ENCODE measurements around the gene STON1.

Gene STON1, protein sequence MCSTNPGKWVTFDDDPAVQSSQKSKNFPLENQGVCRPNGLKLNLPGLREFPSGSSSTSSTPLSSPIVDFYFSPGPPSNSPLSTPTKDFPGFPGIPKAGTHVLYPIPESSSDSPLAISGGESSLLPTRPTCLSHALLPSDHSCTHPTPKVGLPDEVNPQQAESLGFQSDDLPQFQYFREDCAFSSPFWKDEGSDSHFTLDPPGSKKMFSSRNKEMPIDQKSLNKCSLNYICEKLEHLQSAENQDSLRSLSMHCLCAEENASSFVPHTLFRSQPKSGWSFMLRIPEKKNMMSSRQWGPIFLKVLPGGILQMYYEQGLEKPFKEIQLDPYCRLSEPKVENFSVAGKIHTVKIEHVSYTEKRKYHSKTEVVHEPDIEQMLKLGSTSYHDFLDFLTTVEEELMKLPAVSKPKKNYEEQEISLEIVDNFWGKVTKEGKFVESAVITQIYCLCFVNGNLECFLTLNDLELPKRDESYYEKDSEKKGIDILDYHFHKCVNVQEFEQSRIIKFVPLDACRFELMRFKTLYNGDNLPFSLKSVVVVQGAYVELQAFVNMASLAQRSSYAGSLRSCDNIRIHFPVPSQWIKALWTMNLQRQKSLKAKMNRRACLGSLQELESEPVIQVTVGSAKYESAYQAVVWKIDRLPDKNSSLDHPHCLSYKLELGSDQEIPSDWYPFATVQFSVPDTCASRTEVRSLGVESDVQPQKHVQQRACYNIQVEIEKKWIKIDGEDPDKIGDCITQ

DNA sequence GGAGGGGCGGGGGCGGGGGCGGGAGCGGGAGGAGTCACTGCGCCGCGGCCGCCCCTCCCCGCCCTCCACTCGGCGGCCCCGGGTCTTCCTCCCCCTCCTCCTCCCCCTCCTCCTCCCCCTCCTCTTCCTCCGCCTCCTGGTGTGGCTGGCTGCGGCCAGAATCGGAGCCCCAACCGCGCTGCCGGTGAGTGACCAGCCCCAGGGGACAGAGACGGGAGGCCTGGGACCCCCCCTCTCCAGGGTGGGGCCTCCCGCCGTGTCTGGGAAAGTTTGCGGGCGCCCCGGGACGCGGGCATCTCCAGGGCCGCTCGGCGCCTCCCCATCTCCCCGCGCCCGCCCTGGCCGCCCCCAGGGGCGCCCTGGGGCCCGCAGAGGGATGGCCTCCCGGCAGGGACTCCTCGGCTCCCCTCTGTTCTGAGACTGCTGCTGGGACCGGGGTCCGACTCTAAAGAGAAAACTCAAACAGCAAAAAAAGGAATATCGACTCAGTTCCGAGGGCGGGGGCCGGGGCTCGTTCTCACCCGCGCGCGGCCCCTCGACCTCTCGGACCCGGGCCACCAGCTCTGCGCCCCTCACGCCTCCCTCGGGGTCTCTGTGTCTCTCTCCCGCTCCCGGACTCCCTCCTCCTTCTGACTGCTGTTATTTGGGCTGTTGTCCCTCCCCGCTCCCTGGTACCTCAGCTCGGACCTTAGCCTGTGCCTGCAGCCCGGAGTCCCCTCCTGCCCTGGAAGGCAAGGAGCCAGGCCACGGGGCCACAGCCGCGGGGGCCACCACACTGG is at the start of gene STON1:
Gene STON1, plus strand, starts transcription at position 122 of the 779 bp plus-strand sequence. CDS start 50,480 bp downstream, outside the sequence.
- DNase-seq (ENCODE audit: low read depth): no peak
- TF ChIP-seq, protein P1, sequence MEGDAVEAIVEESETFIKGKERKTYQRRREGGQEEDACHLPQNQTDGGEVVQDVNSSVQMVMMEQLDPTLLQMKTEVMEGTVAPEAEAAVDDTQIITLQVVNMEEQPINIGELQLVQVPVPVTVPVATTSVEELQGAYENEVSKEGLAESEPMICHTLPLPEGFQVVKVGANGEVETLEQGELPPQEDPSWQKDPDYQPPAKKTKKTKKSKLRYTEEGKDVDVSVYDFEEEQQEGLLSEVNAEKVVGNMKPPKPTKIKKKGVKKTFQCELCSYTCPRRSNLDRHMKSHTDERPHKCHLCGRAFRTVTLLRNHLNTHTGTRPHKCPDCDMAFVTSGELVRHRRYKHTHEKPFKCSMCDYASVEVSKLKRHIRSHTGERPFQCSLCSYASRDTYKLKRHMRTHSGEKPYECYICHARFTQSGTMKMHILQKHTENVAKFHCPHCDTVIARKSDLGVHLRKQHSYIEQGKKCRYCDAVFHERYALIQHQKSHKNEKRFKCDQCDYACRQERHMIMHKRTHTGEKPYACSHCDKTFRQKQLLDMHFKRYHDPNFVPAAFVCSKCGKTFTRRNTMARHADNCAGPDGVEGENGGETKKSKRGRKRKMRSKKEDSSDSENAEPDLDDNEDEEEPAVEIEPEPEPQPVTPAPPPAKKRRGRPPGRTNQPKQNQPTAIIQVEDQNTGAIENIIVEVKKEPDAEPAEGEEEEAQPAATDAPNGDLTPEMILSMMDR (IDR thresholded peaks at IDR 0.05; ENCODE audit: control insufficient read depth, extremely low read depth, insufficient read depth): no peak
- H3K4me3 ChIP-seq (ENCODE audit: low read depth, low read length): peak within 1 kb of the TSS; percentile 61

DNA sequence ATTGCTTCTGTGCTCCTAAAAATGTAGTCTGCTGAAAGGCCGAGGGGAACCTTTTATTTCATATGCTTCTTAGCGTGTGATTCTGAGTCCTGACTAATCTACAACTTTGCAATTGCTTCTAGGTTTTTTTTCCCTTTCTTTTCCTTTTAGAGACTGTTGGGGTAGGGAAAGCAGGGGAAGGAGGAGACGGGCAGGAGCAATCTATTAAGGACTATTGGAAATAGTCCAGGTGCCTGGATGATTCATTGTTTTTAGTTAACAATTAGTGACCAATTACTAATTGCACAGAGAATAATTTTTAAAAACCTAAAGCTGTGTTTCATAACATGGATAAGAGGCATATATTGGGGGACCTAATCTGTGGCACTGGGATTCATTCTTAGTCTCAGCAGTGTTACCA is 49.4 kb upstream of the STON1 start:
- TF ChIP-seq, protein P1 (IDR thresholded peaks at IDR 0.05; ENCODE audit: control insufficient read depth, extremely low read depth, insufficient read depth): no peak
- no peak for DNase-seq (ENCODE audit: low read depth)
- H3K4me3 ChIP-seq (ENCODE audit: low read depth, low read length): no peak overlapping the region

DNA sequence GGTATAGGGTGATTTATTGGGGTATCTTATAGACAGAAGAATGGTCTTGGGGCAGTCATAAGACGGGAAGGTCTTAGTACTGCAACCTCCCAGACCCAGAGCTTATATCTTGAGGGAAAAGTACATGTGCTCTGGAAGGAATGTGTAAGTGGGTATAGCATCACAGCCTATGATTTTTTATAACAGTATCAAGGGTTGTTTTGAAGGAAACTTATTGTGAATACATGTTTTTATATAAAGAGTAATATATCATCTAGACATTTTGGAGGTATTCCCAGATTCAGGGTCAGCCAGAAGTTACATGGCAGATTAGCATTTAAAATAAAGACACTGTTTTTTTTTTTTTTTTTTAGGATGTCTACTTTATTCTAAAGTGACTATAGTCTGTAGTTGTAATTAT is 47.6 kb upstream of the STON1 start:
- TF ChIP-seq, protein P1 (IDR thresholded peaks at IDR 0.05; ENCODE audit: control insufficient read depth, extremely low read depth, insufficient read depth): no peak
- no peak for DNase-seq (ENCODE audit: low read depth)
- H3K4me3 ChIP-seq (ENCODE audit: low read depth, low read length): no peak overlapping the region

DNA sequence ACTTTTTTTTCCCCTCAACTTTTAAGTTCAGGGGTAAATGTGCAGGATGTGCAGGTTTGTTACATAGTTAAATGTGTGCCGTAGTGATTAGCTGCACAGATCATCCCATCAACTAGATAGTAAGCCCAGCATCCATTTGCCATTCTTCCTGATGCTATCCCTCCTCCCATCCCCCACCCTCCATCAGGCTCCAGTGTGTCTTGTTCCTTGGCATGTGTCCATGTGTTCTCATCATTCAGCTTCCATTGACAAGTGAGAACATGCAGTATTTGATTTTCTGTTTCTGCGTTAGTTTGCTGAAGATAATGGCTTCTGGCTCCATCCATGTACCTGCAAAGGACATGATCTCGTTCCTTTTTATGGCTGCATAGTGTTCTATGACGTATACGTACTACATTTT is 47.2 kb upstream of the STON1 start:
- H3K4me3 ChIP-seq (ENCODE audit: low read depth, low read length): no peak overlapping the region
- no peak for DNase-seq (ENCODE audit: low read depth)
- TF ChIP-seq, protein P1 (IDR thresholded peaks at IDR 0.05; ENCODE audit: control insufficient read depth, extremely low read depth, insufficient read depth): no peak

DNA sequence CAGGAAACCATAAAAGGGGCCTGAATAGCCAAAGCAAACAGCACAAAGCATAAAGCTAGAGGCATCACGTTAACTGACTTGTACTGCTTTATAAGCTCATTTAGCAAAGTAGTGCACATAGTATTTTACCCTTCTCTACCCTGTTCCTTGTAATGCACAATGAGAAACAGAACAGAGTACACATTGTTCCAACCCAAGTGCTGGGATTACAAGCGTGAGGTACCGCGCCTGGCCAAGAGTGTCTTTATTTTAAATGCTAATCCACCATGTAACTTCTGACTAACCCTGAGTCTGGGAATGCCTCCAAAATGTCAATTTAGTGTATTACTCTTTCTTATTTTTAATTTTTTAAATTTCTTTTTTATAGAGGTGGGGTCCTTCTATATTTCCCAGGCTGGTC is 46.4 kb upstream of the STON1 start:
- no peak overlapping the region for H3K4me3 ChIP-seq (ENCODE audit: low read depth, low read length)
- DNase-seq (ENCODE audit: low read depth): no peak
- TF ChIP-seq, protein P1 (IDR thresholded peaks at IDR 0.05; ENCODE audit: control insufficient read depth, extremely low read depth, insufficient read depth): no peak

DNA sequence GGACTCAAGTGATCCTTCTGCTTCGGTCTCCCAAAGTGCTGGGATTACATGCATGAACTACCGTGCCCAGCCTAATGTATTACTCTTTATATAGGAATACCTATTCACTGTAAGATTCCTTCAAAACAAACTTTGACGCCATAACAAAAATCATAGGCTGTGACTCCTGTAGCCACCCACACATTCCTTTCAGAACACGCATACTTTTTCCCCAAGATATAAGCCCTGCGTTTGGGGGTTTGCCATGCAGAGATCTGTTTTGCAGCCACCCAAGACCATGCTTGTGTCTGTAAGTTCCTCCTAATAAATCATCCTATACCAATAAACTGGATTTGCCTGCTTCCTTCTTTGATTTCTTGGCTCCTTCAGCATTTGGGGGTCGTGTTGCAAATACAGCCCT is 46.0 kb upstream of the STON1 start:
- H3K4me3 ChIP-seq (ENCODE audit: low read depth, low read length): no peak overlapping the region
- TF ChIP-seq, protein P1 (IDR thresholded peaks at IDR 0.05; ENCODE audit: control insufficient read depth, extremely low read depth, insufficient read depth): no peak
- DNase-seq (ENCODE audit: low read depth): no peak

Data from LNCaP clone FGC (cell line).